Measurements from ENCODE around the gene SLC15A4.

GRCh38 chr12:128819293-128820144, 4.2 kb downstream of the SLC15A4 start:
- TF ChIP-seq CTCF (IDR thresholded peaks at IDR 0.05 in 2 of 3, conservative IDR thresholded peaks at IDR 0.05 in 1 of 3; ENCODE audit: borderline replicate concordance in 1 of 3, insufficient read depth in 1 of 3, low read depth in 2 of 3, low read length in 2 of 3) = no peak
- TF ChIP-seq EGR1 (IDR thresholded peaks at IDR 0.05; ENCODE audit: low read depth) = no peak
- no peak for TF ChIP-seq EZH2 (IDR thresholded peaks at IDR 0.05)
- no peak for TF ChIP-seq RAD21 (IDR thresholded peaks at IDR 0.05; ENCODE audit: low read depth)
- TF ChIP-seq REST (IDR thresholded peaks at IDR 0.05; ENCODE audit: low read depth) = no peak
- no peak for TF ChIP-seq ZBTB33 (IDR thresholded peaks at IDR 0.05; ENCODE audit: extremely low read depth, insufficient replicate concordance, low read length)
- TF ChIP-seq ZNF274 (IDR thresholded peaks at IDR 0.05; ENCODE audit: low read depth, low read length) = no peak
- no peak for TF ChIP-seq YY1 (IDR thresholded peaks at IDR 0.05; ENCODE audit: extremely low read depth, insufficient replicate concordance, low read depth, low read length)
- no peak for TF ChIP-seq SRF (IDR thresholded peaks at IDR 0.05; ENCODE audit: low read depth)
- no peak for TF ChIP-seq TCF7L2 (IDR thresholded peaks at IDR 0.05; ENCODE audit: borderline replicate concordance, extremely low read depth, insufficient read depth, insufficient read length)
